C1 segment of cervical spinal cord (tissue), 14 donors: Measurements from ENCODE around the gene ICAM3.
"Not testable (repeated sequence)": the region's sequence is repeated elsewhere in the genome, so short reads cannot be mapped to it uniquely, and the experiment has no call there.

Source experiments
- DNase-seq, 14 donors: peaks; one replicate each; lab custom pipeline; 2025; lab: John Stamatoyannopoulos, UW

The ICAM3 gene

GRCh38 chr19:10339380-10339960 is at the start of gene ICAM3:
Gene ICAM3, minus strand, starts transcription at chr19:10339624. Its CDS starts 10 bp downstream, at chr19:10339614.
- DNase-seq: no peak

GRCh38 chr19:10388957-10389356 is 49.5 kb upstream of the ICAM3 start:
- peak; percentile 1 to 82 (median 58) for DNase-seq

- no peak for DNase-seq
These were observed 45.2 kb upstream of the ICAM3 start for GRCh38 chr19:10384580-10384979.

GRCh38 chr19:10383223-10383499 is 43.7 kb upstream of the ICAM3 start:
- DNase-seq: not testable (repeated sequence)

- DNase-seq: peak; percentile 81 to 99 (median 97)
These were observed 41.1 kb upstream of the ICAM3 start, which contains the start of gene TYK2 for GRCh38 chr19:10380313-10381102. Gene TYK2, minus strand, starts transcription at chr19:10380572. Its CDS starts 2,166 bp downstream, at chr19:10378406.

- DNase-seq: no peak
These were observed 40.5 kb upstream of the ICAM3 start for GRCh38 chr19:10379880-10380312.

GRCh38 chr19:10378124-10378523 is 38.7 kb upstream of the ICAM3 start:
- no peak for DNase-seq

GRCh38 chr19:10377140-10377640 is 37.8 kb upstream of the ICAM3 start:
- DNase-seq: not testable (repeated sequence)

GRCh38 chr19:10374931-10375330 is 35.5 kb upstream of the ICAM3 start:
- no peak for DNase-seq

GRCh38 chr19:10372690-10373089 is 33.3 kb upstream of the ICAM3 start:
- DNase-seq: peak in 2 of 14 donors; percentile 0 to 3

GRCh38 chr19:10368101-10368803 is 28.8 kb upstream of the ICAM3 start:
- DNase-seq: no peak

GRCh38 chr19:10366950-10367512 is 27.6 kb upstream of the ICAM3 start:
- not testable (repeated sequence) for DNase-seq

- no peak for DNase-seq
These were observed 26.1 kb upstream of the ICAM3 start for GRCh38 chr19:10365518-10365917.

GRCh38 chr19:10364644-10365043 is 25.2 kb upstream of the ICAM3 start:
- peak in 10 of 14 donors; percentile 6 to 78 (median 36) for DNase-seq

- DNase-seq: no peak
These were observed 24.4 kb upstream of the ICAM3 start for GRCh38 chr19:10363789-10364281.

- DNase-seq: no peak
These were observed 22.8 kb upstream of the ICAM3 start for GRCh38 chr19:10362259-10362658.

GRCh38 chr19:10361569-10362011 is 22.2 kb upstream of the ICAM3 start:
- no peak for DNase-seq

GRCh38 chr19:10356431-10356830 is 17.0 kb upstream of the ICAM3 start:
- DNase-seq: no peak

GRCh38 chr19:10353793-10354391 is 14.5 kb upstream of the ICAM3 start:
- DNase-seq: no peak

- no peak for DNase-seq
These were observed 13.6 kb upstream of the ICAM3 start for GRCh38 chr19:10352764-10353671.
